K562 (cell line): ENCODE data around the gene KRT26. TPM values are rescaled to one million over a fixed set of nuclear protein-coding genes. Genes with fewer than 3 reads are reported as not detected.

Source experiments
- ATAC-seq: fragments of 200-7000 bp; cut with Tn5 transposase; 3 replicates; pipeline ENCODE4 v1.9.1; 2020; ENCODE audit warnings: moderate library complexity
- BruUV-seq: library from RNA; stranded (reverse); fragments of 400-500 nt; replicated peaks from 2 replicates; lab custom pipeline; 2021; lab: Mats Ljungman, UMichigan
- CTCF ChIA-PET: fragments of 300-600 bp; formaldehyde crosslinking; extraction: SDS; loops from one replicate; lab custom pipeline; 2021; ENCODE audit warnings: low intra/inter-chr PET ratio; lab: Yijun Ruan, JAX
- POLR2A ChIA-PET: fragments of 300-600, 350-650 bp; sonication (Branson Sonifier 250); formaldehyde crosslinking; extraction: SDS; loops from one replicate; lab custom pipeline; 2021; ENCODE audit warnings: antibody characterized with exemption, inconsistent platforms; lab: Yijun Ruan, JAX
- DNase-seq, 4 experiments: peaks; one replicate each; pipeline versions ENCODE4 v3.0.0 to v3.0.0-alpha.2; 2011 to 2018; ENCODE audit warnings: low spot score in 3 of 4, mixed read lengths in 3 of 4; ENCODE audit errors: extremely low read depth in 1 of 4
- FAIRE-seq: peaks from 2 replicates; lab custom pipeline; 2011; peaks lifted over from hg19 to GRCh38; lab: Jason Lieb, UNC
- H2AFZ ChIP-seq: 2 replicates; pipeline ENCODE4 v1.6.0; 2011; ENCODE audit warnings: low read depth, low read length, control low read depth, inconsistent platforms
- H3K27ac ChIP-seq: fragments of 200-600 bp; 3 replicates; pipeline ENCODE4 v1.8.0; 2011; ENCODE audit warnings: low read depth, mild to moderate bottlenecking, control low read depth, inconsistent platforms, low read length, moderate library complexity, mixed read lengths; ENCODE audit errors: extremely low read depth
- H3K27me3 ChIP-seq, 2 experiments: fragments of 300-600 bp in 1 of 2; 2 replicates in 1 of 2; 3 replicates in 1 of 2; pipeline versions ENCODE4 v1.6.0 to v1.8.0; 2011; ENCODE audit warnings: inconsistent platforms in 2 of 2, low read length in 2 of 2, mild to moderate bottlenecking in 1 of 2, mixed read lengths in 1 of 2, moderate library complexity in 1 of 2; ENCODE audit not compliant: control insufficient read depth in 2 of 2, insufficient read depth in 2 of 2
- H3K36me3 ChIP-seq: fragments of 300-600 bp; 3 replicates; pipeline ENCODE4 v1.8.0; 2011; ENCODE audit warnings: mild to moderate bottlenecking, low read length, inconsistent platforms; ENCODE audit not compliant: control insufficient read depth, insufficient read depth
- H3K4me1 ChIP-seq, 2 experiments: fragments of 200-600 bp in 1 of 2; replicated peaks in 1 of 2; 2 replicates in 1 of 2; 3 replicates in 1 of 2; pipeline versions ENCODE4 v1.5.1 to v1.8.0; 2011; ENCODE audit warnings: inconsistent platforms in 2 of 2, low read length in 2 of 2, mild to moderate bottlenecking in 1 of 2, mixed read lengths in 1 of 2, moderate library complexity in 1 of 2; ENCODE audit not compliant: control insufficient read depth in 2 of 2, insufficient read depth in 2 of 2
- H3K4me2 ChIP-seq: 2 replicates; pipeline ENCODE4 v1.6.1; 2011; ENCODE audit warnings: low read length, control low read depth, inconsistent platforms, mixed read lengths; ENCODE audit not compliant: insufficient read depth
- H3K4me3 ChIP-seq: fragments of 200-600 bp; sonication (generic), shearing (Covaris generic); 2 replicates; pipeline ENCODE4 v1.5.1; 2016; ENCODE audit warnings: control low read depth, inconsistent platforms
- H3K79me2 ChIP-seq: fragments of 200-600 bp; 3 replicates; pipeline ENCODE4 v1.8.0; 2011; ENCODE audit warnings: low read length, inconsistent platforms; ENCODE audit not compliant: control insufficient read depth, insufficient read depth
- H3K9ac ChIP-seq, 2 experiments: 2 replicates each; pipeline versions ENCODE4 v1.6.0 to v1.6.1; 2011; ENCODE audit warnings: low read depth in 2 of 2, low read length in 2 of 2, control low read depth in 1 of 2, inconsistent platforms in 1 of 2, mild to moderate bottlenecking in 1 of 2, mixed read lengths in 1 of 2; ENCODE audit not compliant: insufficient read depth in 1 of 2
- H3K9me1 ChIP-seq: one replicate; pipeline ENCODE4 v1.6.0; 2011; ENCODE audit warnings: inconsistent platforms, mild to moderate bottlenecking, low read length, moderate library complexity; ENCODE audit not compliant: control insufficient read depth, insufficient read depth
- H3K9me3 ChIP-seq: replicated peaks from 2 replicates; pipeline ENCODE4 v1.5.1; 2011; ENCODE audit warnings: low read depth, low read length, inconsistent platforms; ENCODE audit not compliant: control insufficient read depth, insufficient read depth
- H4K20me1 ChIP-seq: replicated peaks from 2 replicates; pipeline ENCODE4 v1.6.1; 2011; ENCODE audit warnings: low read length, inconsistent platforms, mixed read lengths; ENCODE audit not compliant: control insufficient read depth, insufficient read depth
- FUS ChIP-seq: fragments of 200-400 bp; formaldehyde crosslinking; optimal IDR thresholded peaks from 2 replicates; pipeline ENCODE3; 2017; ENCODE audit warnings: low read depth, low read length
- HDAC1 ChIP-seq, 2 experiments: fragments of 450-650 bp; IDR thresholded peaks; 2 replicates each; pipeline ENCODE4 v1.6.1; 2016 to 2017; ENCODE audit warnings: inconsistent platforms in 1 of 2, mild to moderate bottlenecking in 1 of 2, moderate library complexity in 1 of 2
- RFX1 ChIP-seq: fragments of 450-650 bp; IDR thresholded peaks from 2 replicates; pipeline ENCODE4 v1.6.1; 2016; ENCODE audit warnings: mild to moderate bottlenecking, moderate library complexity
- SOX6 ChIP-seq: fragments of 450-650 bp; IDR thresholded peaks from 2 replicates; pipeline ENCODE4 v1.6.1; 2014; ENCODE audit warnings: mild to moderate bottlenecking
- ZC3H8 ChIP-seq: fragments of 450-650 bp; IDR thresholded peaks from 2 replicates; pipeline ENCODE4 v1.6.1; 2017
- ZFP1 ChIP-seq: fragments of 450-650 bp; formaldehyde crosslinking; IDR thresholded peaks from 2 replicates; pipeline ENCODE4 v1.4.0; 2020; ENCODE audit warnings: mild to moderate bottlenecking, mixed read lengths
- WGBS: fragments of 100-300 bp; shearing (Covaris generic); methylation state at CpG from one replicate; pipeline ENCODE4 v1.1.6; 2016; ENCODE audit warnings: low coverage, mixed read lengths; ENCODE audit not compliant: insufficient coverage; ENCODE audit errors: missing lambda C conversion rate; 5-methylcytosine and 5-hydroxymethylcytosine counted together
- in situ Hi-C: fragments of 300-500 bp; cut with MboI; formaldehyde crosslinking; loops from 4 replicates; pipeline ENCODE4 v1.15.0; 2018; ENCODE audit warnings: inconsistent platforms, mixed read lengths
- intact Hi-C: fragments of 100-400 bp; cut with micrococcal nuclease; formaldehyde crosslinking; loops from 2 replicates; pipeline ENCODE4 v1.14.2; 2022
- polyA plus RNA-seq, 8 experiments: library from polyadenylated mRNA; depleted of rRNA in 4 of 8; stranded (reverse) in 5 of 8; unstranded in 3 of 8; fragments of >200 nt; fragmentation: Nextera tagmentation in 2 of 8; fragmentation: Illumina TruSeq in 1 of 8; extraction: Ambion mirVana in 2 of 8; extraction: Trizol in 1 of 8; gene quantifications; 2 replicates each; pipeline versions ENCODE4 v1.2.1 to v1.2.3, GENCODE V29; 2011 to 2014; ENCODE audit warnings: inconsistent platforms in 1 of 8, missing spikeins in 1 of 8
- total RNA-seq, 7 experiments: library from RNA; depleted of rRNA in 6 of 7; stranded (reverse); fragments of >200 nt in 6 of 7; fragmentation: Illumina TruSeq in 2 of 7; extraction: Trizol in 2 of 7; gene quantifications; 2 replicates each; pipeline versions ENCODE4 v1.2.1 to v1.2.3, GENCODE V29; 2011 to 2021; ENCODE audit warnings: low replicate concordance in 1 of 7
- TF ChIP-seq, protein P1 (sequence below), 2 experiments: fragments of 450-650 bp; IDR thresholded peaks; 2 replicates each; pipeline ENCODE4 v1.6.1; 2016; ENCODE audit warnings: mild to moderate bottlenecking in 2 of 2, borderline replicate concordance in 1 of 2, low read depth in 1 of 2, moderate library complexity in 1 of 2
- TF ChIP-seq, protein P2 (sequence below): fragments of 250-450 bp; sonication (Bioruptor Pico); IDR thresholded peaks from 2 replicates; pipeline ENCODE4 v1.5.0; 2020; ENCODE audit warnings: mild to moderate bottlenecking
- TF ChIP-seq, protein P3 (sequence below): fragments of 450-650 bp; formaldehyde crosslinking; conservative IDR thresholded peaks from 2 replicates; pipeline ENCODE4 v1.4.0; 2022; ENCODE audit warnings: mild to moderate bottlenecking, missing genetic modification characterization
- TF ChIP-seq, protein P4 (sequence below), 3 experiments: IDR thresholded peaks in 2 of 3; conservative IDR thresholded peaks in 1 of 3; 2 replicates each; pipeline ENCODE4 v1.5.1; 2011 to 2012; ENCODE audit warnings: low read length in 3 of 3, mild to moderate bottlenecking in 3 of 3, control low read depth in 2 of 3, improper control_type of control experiment in 1 of 3, inconsistent platforms in 1 of 3, low read depth in 1 of 3, mixed read lengths in 1 of 3, moderate library complexity in 1 of 3; ENCODE audit not compliant: insufficient read depth in 2 of 3

Gene KRT26
- total and polyA plus RNA-seq, 9 of the 15 experiments (the other 6 are each of a cell fraction or from before 2014, with no cell fraction given), result not detected

DNA sequence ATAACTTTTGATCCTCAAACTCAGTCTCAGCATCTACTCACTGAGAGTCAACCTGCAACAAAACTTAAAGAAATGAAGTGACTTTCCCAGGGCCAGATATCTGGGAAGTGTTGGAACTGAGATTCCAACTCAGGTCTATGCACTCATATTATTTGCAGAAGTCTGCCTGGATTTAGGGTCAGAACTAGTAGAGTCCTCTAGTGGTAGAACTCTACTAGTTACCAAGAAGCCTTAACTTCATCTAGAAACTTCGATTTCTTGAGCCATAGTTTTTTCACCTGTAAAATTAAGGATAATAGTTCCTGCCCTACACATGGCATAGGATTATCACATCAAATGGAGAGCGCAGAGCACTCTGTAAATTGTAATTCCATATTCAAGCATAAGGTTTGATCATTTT lies 45.1 kb downstream of the KRT26 start:
- H3K4me2 ChIP-seq, result no peak overlapping the region
- H3K36me3 ChIP-seq, result no peaks in the 10 kb centered on the region
- ChIA-PET POLR2A (interaction anchor here (0.6 to 1.0 kb wide), 3 partner anchors 12 to 19 kb away, joined by 3 to 4 read pairs (median 3); no protein-coding TSS in a partner anchor), CTCF (no interaction called here)
- H3K9me3 ChIP-seq, result no peaks in the 10 kb centered on the region
- ATAC-seq (no peak), FAIRE-seq (no peak), DNase-seq (no peak)
- no peaks in the 10 kb centered on the region for H3K4me1 ChIP-seq
- intact Hi-C loops, result no loop called here
- H3K79me2 ChIP-seq, result no peaks in the 10 kb centered on the region
- no peaks in the 10 kb centered on the region for H3K9me1 ChIP-seq
- BruUV-seq, result no TSS peak
- H4K20me1 ChIP-seq, result no peaks in the 10 kb centered on the region
- H3K27me3 ChIP-seq, result 0 out of 5 replicates have a peak, but pooled peaks cover 0 to 4% of the 10 kb centered on the region in 2 experiments
- no peak overlapping the region for H3K9ac ChIP-seq
- in situ Hi-C loops, result no loop called here
- 0% methylated on average over 2 of the region's 2 CpGs for WGBS
- H3K4me3 ChIP-seq, result no peak overlapping the region
- no peak overlapping the region for H2AFZ ChIP-seq
- no peak overlapping the region for H3K27ac ChIP-seq
- TF ChIP-seq, protein P1, sequence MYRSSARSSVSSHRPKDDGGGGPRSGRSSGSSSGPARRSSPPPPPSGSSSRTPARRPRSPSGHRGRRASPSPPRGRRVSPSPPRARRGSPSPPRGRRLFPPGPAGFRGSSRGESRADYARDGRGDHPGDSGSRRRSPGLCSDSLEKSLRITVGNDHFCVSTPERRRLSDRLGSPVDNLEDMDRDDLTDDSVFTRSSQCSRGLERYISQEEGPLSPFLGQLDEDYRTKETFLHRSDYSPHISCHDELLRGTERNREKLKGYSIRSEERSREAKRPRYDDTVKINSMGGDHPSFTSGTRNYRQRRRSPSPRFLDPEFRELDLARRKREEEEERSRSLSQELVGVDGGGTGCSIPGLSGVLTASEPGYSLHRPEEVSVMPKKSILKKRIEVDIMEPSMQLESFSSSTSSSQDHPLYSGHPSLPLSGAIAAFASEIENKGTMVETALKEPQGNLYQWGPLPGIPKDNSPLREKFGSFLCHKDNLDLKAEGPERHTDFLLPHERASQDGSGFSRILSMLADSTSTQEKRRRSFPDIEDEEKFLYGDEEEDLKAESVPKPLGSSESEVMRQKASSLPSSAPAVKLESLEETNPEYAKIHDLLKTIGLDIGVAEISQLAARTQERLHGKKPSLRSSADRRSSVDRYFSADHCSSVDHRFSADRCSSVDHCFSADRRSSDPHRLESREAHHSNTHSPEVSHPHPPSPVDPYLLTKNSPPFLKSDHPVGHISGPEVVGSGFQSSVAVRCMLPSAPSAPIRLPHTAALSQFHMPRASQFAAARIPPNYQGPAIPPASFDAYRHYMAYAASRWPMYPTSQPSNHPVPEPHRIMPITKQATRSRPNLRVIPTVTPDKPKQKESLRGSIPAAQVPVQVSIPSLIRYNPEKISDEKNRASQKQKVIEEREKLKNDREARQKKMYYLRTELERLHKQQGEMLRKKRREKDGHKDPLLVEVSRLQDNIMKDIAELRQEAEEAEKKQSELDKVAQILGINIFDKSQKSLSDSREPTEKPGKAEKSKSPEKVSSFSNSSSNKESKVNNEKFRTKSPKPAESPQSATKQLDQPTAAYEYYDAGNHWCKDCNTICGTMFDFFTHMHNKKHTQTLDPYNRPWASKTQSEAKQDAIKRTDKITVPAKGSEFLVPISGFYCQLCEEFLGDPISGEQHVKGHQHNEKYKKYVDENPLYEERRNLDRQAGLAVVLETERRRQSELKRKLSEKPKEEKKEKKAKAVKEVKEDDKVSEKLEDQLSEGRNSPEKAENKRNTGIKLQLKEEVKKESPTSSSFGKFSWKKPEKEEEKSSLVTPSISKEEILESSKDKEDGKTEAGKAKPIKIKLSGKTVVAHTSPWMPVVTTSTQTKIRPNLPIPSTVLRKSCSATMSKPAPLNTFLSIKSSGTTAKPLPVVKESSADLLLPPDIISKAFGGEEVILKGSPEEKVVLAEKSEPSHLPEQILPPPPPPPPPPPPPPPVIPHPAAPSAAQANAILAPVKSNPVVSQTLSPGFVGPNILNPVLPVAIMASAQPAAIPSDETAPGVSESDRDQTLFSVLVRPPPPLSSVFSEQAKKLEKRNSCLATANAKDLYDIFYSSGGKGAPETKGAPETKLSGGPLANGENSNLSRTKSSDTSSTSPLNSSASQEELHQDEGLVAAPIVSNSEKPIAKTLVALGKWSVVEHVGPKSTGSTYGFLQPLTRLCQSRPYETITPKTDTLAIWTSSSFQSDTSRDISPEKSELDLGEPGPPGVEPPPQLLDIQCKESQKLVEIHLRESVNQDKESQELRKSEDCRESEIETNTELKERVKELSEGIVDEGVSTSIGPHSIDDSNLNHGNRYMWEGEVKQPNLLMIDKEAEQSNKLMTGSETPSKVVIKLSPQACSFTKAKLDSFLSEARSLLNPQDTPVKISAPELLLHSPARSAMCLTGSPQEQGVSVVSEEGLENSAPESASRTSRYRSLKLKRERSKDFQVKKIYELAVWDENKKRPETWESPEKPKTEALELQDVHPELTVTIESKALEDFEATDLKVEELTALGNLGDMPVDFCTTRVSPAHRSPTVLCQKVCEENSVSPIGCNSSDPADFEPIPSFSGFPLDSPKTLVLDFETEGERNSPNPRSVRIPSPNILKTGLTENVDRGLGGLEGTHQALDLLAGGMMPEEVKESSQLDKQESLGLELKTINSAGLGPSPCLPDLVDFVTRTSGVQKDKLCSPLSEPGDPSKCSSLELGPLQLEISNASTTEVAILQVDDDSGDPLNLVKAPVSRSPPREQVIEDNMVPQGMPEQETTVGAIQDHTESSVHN (IDR thresholded peaks at IDR 0.05; ENCODE audit: borderline replicate concordance in 1 of 2, low read depth in 1 of 2), result no peak
- TF ChIP-seq RFX1, result no peak
- TF ChIP-seq FUS, result no peak
- no peak for TF ChIP-seq HDAC1 (IDR thresholded peaks at IDR 0.05)
- TF ChIP-seq, protein P2, sequence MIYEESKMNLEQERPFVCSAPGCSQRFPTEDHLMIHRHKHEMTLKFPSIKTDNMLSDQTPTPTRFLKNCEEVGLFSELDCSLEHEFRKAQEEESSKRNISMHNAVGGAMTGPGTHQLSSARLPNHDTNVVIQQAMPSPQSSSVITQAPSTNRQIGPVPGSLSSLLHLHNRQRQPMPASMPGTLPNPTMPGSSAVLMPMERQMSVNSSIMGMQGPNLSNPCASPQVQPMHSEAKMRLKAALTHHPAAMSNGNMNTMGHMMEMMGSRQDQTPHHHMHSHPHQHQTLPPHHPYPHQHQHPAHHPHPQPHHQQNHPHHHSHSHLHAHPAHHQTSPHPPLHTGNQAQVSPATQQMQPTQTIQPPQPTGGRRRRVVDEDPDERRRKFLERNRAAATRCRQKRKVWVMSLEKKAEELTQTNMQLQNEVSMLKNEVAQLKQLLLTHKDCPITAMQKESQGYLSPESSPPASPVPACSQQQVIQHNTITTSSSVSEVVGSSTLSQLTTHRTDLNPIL (CRISPR knock-in tag), result no peak
- no peak for TF ChIP-seq ZFP1 (CRISPR knock-in tag)
- TF ChIP-seq, protein P3, sequence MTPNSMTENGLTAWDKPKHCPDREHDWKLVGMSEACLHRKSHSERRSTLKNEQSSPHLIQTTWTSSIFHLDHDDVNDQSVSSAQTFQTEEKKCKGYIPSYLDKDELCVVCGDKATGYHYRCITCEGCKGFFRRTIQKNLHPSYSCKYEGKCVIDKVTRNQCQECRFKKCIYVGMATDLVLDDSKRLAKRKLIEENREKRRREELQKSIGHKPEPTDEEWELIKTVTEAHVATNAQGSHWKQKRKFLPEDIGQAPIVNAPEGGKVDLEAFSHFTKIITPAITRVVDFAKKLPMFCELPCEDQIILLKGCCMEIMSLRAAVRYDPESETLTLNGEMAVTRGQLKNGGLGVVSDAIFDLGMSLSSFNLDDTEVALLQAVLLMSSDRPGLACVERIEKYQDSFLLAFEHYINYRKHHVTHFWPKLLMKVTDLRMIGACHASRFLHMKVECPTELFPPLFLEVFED (CRISPR knock-in tag), result no peak
- TF ChIP-seq, protein P4, sequence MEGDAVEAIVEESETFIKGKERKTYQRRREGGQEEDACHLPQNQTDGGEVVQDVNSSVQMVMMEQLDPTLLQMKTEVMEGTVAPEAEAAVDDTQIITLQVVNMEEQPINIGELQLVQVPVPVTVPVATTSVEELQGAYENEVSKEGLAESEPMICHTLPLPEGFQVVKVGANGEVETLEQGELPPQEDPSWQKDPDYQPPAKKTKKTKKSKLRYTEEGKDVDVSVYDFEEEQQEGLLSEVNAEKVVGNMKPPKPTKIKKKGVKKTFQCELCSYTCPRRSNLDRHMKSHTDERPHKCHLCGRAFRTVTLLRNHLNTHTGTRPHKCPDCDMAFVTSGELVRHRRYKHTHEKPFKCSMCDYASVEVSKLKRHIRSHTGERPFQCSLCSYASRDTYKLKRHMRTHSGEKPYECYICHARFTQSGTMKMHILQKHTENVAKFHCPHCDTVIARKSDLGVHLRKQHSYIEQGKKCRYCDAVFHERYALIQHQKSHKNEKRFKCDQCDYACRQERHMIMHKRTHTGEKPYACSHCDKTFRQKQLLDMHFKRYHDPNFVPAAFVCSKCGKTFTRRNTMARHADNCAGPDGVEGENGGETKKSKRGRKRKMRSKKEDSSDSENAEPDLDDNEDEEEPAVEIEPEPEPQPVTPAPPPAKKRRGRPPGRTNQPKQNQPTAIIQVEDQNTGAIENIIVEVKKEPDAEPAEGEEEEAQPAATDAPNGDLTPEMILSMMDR (IDR thresholded peaks at IDR 0.05 in 2 of 3, conservative IDR thresholded peaks at IDR 0.05 in 1 of 3; ENCODE audit: insufficient read depth in 2 of 3, low read depth in 1 of 3, low read length in 3 of 3), result peak in 1 of 3 experiments; percentile 24; a peak in 2 of 6 replicates
- no peak for TF ChIP-seq SOX6
- no peak for TF ChIP-seq ZC3H8
